ENCODE results near the gene TMCC1. TPM values are rescaled to one million over a fixed set of nuclear protein-coding genes. Genes with fewer than 3 reads are reported as not detected.

The TMCC1 gene
- total and polyA plus RNA-seq, 2 donors (not counting 3 experiments of a cell fraction or from before 2014, with no cell fraction given), result 17.4 to 38.4 TPM

DNA sequence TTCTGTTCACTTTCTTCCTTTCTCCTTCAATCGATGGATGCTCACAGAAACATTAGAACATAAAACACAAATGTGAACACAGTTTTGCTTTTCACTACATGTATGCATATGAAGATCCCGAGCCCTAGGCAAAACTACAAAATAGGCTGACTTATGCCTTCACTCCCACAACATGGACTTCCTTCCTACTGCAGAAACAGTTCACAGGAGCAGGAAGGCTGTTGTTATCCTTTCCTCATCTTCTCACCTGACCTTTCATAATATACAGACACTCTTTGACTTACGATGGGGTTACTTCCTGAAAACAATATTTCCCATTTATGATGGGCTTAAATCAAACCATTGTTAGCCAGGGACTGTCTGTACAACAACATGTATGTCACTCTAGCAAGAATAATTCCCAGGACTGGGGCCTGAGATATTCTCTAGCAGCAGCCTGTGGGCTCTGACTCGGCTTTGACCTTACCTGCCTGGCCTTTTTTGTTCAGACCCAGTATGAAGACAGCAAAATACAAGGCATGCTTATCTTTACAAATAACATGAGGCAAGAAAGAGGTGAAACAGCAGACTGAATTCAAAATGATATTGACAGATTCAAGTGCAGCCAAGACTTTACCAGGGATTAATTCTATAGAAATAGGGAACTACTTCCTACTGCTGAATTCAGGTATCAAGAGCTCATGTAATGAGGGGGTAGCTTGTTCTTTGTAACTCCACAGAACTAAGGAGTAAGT is 235.2 kb downstream of the TMCC1 start:
- dilution Hi-C loops (cut with MboI; ENCODE audit: extremely low pct_ligation_motif_present, low sequenced_read_pairs) (loop anchor here (25.0 kb wide), 1 partner anchor 179 kb away; no protein-coding TSS in a partner anchor), intact Hi-C loops (cut with micrococcal nuclease) (loop anchor here (10.0 kb wide), 1 partner anchor 137 kb away; no protein-coding TSS in a partner anchor)
- Histone ChIP-seq H3K27me3 (ENCODE audit: control insufficient read depth in 2 of 2, insufficient read depth in 2 of 2, low read length in 2 of 2) (no peaks in the 10 kb centered on the region), H3K4me1 (ENCODE audit: control insufficient read depth, extremely low read depth, insufficient read depth, low read length) (peaks cover 31% of the 10 kb centered on the region), H2AFZ (ENCODE audit: low read depth, low read length) (peak overlapping the region; percentile 27), H3K9me3 (replicated peaks; ENCODE audit: control insufficient read depth, insufficient read depth, low read length) (no peaks in the 10 kb centered on the region), H3K9ac (replicated peaks; ENCODE audit: extremely low read depth, insufficient read depth, low read length) (no peak overlapping the region), H3K27ac (ENCODE audit: insufficient read depth, low read depth, low read length) (peak overlapping the region; percentile 25), H3K4me2 (ENCODE audit: insufficient read depth, low read length) (peak overlapping the region; percentile 48), H4K20me1 (replicated peaks; ENCODE audit: control insufficient read depth, extremely low read depth, insufficient read depth, low read length) (no peaks in the 10 kb centered on the region), H3K79me2 (ENCODE audit: control insufficient read depth, insufficient read depth, low read length) (peaks cover 2% of the 10 kb centered on the region), H3K4me3 (replicated peaks in 1 of 3; ENCODE audit: insufficient read depth in 1 of 3, low read depth in 1 of 3, low read length in 3 of 3) (no peak overlapping the region), H3K36me3 (ENCODE audit: control insufficient read depth in 2 of 2, extremely low read depth in 1 of 2, insufficient read depth in 2 of 2, low read length in 2 of 2) (no peaks in the 10 kb centered on the region), H3K9me1 (replicated peaks; ENCODE audit: control insufficient read depth, extremely low read depth, insufficient read depth, low read length) (no peaks in the 10 kb centered on the region)
- DNase-seq (ENCODE audit: low read depth, low spot score) (peak; percentile 85), FAIRE-seq (peak; percentile 72)
- POLR2A ChIA-PET, result interaction anchor here (0.7 kb wide), 1 partner anchor 342 kb away, joined by 3 read pairs; a partner anchor contains a TSS
- CTCF ChIA-PET, result interaction anchor here (0.7 to 1.8 kb wide), 4 partner anchors 31 to 167 kb away, joined by 4 to 5 read pairs (median 4); no protein-coding TSS in a partner anchor
- no TSS peak for BruUV-seq (replicated peaks)
- TF ChIP-seq POLR2A (IDR thresholded peaks at IDR 0.05; ENCODE audit: low read depth, low read length) (no peak), POLR2AphosphoS5 (IDR thresholded peaks at IDR 0.05; ENCODE audit: insufficient read depth, low read depth, low read length) (no peak), MYC (IDR thresholded peaks at IDR 0.05; ENCODE audit: low read depth, low read length) (no peak), GATA2 (IDR thresholded peaks at IDR 0.05; ENCODE audit: insufficient read depth, insufficient read length, low read depth, low read length) (no peak)
- TF ChIP-seq, protein P1, sequence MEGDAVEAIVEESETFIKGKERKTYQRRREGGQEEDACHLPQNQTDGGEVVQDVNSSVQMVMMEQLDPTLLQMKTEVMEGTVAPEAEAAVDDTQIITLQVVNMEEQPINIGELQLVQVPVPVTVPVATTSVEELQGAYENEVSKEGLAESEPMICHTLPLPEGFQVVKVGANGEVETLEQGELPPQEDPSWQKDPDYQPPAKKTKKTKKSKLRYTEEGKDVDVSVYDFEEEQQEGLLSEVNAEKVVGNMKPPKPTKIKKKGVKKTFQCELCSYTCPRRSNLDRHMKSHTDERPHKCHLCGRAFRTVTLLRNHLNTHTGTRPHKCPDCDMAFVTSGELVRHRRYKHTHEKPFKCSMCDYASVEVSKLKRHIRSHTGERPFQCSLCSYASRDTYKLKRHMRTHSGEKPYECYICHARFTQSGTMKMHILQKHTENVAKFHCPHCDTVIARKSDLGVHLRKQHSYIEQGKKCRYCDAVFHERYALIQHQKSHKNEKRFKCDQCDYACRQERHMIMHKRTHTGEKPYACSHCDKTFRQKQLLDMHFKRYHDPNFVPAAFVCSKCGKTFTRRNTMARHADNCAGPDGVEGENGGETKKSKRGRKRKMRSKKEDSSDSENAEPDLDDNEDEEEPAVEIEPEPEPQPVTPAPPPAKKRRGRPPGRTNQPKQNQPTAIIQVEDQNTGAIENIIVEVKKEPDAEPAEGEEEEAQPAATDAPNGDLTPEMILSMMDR (IDR thresholded peaks at IDR 0.05; ENCODE audit: extremely low read depth in 1 of 2, insufficient read depth in 1 of 2, low read depth in 1 of 2, low read length in 2 of 2), result no peak
- TF ChIP-seq, protein P2, sequence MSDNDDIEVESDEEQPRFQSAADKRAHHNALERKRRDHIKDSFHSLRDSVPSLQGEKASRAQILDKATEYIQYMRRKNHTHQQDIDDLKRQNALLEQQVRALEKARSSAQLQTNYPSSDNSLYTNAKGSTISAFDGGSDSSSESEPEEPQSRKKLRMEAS (IDR thresholded peaks at IDR 0.05; ENCODE audit: insufficient read depth, insufficient read length), result no peak
